ENCODE results near the gene ANXA10.

- no peak for TF ChIP-seq CTCF (IDR thresholded peaks at IDR 0.05)
- TF ChIP-seq POLR2A (IDR thresholded peaks at IDR 0.05) = no peak
- TF ChIP-seq POLR2AphosphoS5 (IDR thresholded peaks at IDR 0.05) = no peak
Observed at GRCh38 chr4:168150420-168151050, 58.2 kb downstream of the ANXA10 start.
